IMR-90 (cell line): ENCODE data around the gene TENM4. TPM values are rescaled to one million over a fixed set of nuclear protein-coding genes. Genes with fewer than 3 reads are reported as not detected.
A peak's percentile ranks its signal among the peaks of the same experiment; 100 is the strongest.

Experiments
- ATAC-seq: fragments of 200-7000 bp; cut with Tn5 transposase; 2 replicates; pipeline ENCODE4 v1.9.1; 2020; ENCODE audit warnings: low read depth, mild to moderate bottlenecking, moderate library complexity
- BruUV-seq: library from RNA; stranded (reverse); fragments of 400-500 nt; replicated peaks from 2 replicates; lab custom pipeline; 2021; lab: Mats Ljungman, UMichigan
- CTCF ChIA-PET: fragments of 300-600 bp; formaldehyde crosslinking; extraction: SDS; loops from one replicate; lab custom pipeline; 2021; ENCODE audit warnings: antibody characterized with exemption; lab: Yijun Ruan, JAX
- POLR2A ChIA-PET: fragments of 300-600 bp; sonication (Branson Sonifier 250); formaldehyde crosslinking; loops from one replicate; lab custom pipeline; 2022; ENCODE audit warnings: antibody characterized with exemption; ENCODE audit not compliant: unreplicated experiment; lab: Charles Lee
- DNase-seq: peaks from one replicate; pipeline ENCODE4 v3.0.0; 2013
- H2AFZ ChIP-seq: replicated peaks from 2 replicates; pipeline ENCODE3; 2013; ENCODE audit warnings: low read length, mild to moderate bottlenecking; ENCODE audit not compliant: poor library complexity
- H2AK5ac ChIP-seq: 2 replicates; pipeline ENCODE4 v1.6.1; 2013; ENCODE audit warnings: low read depth, low read length, inconsistent platforms
- H2AK9ac ChIP-seq: replicated peaks from 2 replicates; pipeline ENCODE3; 2013; ENCODE audit warnings: mild to moderate bottlenecking, low read depth, low read length, moderate library complexity; ENCODE audit not compliant: poor library complexity
- H2BK120ac ChIP-seq: 2 replicates; pipeline ENCODE4 v1.6.1; 2013; ENCODE audit warnings: low read depth, low read length, inconsistent platforms
- H2BK15ac ChIP-seq: 3 replicates; pipeline ENCODE4 v1.6.1; 2013; ENCODE audit warnings: low read depth, low read length, inconsistent platforms
- H2BK20ac ChIP-seq: 2 replicates; pipeline ENCODE4 v1.6.1; 2013; ENCODE audit warnings: low read depth, mild to moderate bottlenecking, inconsistent platforms, low read length, moderate library complexity
- H2BK5ac ChIP-seq: 2 replicates; pipeline ENCODE4 v1.6.1; 2013; ENCODE audit warnings: mild to moderate bottlenecking, low read depth, low read length, inconsistent platforms; ENCODE audit not compliant: poor library complexity, severe bottlenecking
- H3K14ac ChIP-seq: replicated peaks from 2 replicates; pipeline ENCODE4 v1.6.1; 2013; ENCODE audit warnings: low read depth, low read length, inconsistent platforms
- H3K18ac ChIP-seq: 2 replicates; pipeline ENCODE4 v1.6.1; 2013; ENCODE audit warnings: low read depth, low read length, control low read depth
- H3K23ac ChIP-seq: 2 replicates; pipeline ENCODE4 v1.6.1; 2013; ENCODE audit warnings: low read depth, low read length, inconsistent platforms
- H3K27ac ChIP-seq: 2 replicates; pipeline ENCODE4 v1.5.1; 2013; ENCODE audit warnings: mild to moderate bottlenecking, control low read depth, low read length; ENCODE audit not compliant: insufficient read depth
- H3K27me3 ChIP-seq: 2 replicates; pipeline ENCODE4 v1.6.1; 2013; ENCODE audit warnings: low read length; ENCODE audit not compliant: control insufficient read depth, insufficient read depth
- H3K36me3 ChIP-seq: 2 replicates; pipeline ENCODE4 v1.6.1; 2013; ENCODE audit warnings: low read length, mixed read lengths; ENCODE audit not compliant: control insufficient read depth, insufficient read depth
- H3K4ac ChIP-seq: 2 replicates; pipeline ENCODE4 v1.6.1; 2013; ENCODE audit warnings: low read depth, low read length, inconsistent platforms
- H3K4me1 ChIP-seq: 2 replicates; pipeline ENCODE4 v1.6.1; 2013; ENCODE audit warnings: low read length, mixed read lengths; ENCODE audit not compliant: control insufficient read depth, insufficient read depth
- H3K4me2 ChIP-seq: 2 replicates; pipeline ENCODE4 v1.6.1; 2013; ENCODE audit warnings: low read depth, mild to moderate bottlenecking, control low read depth, low read length, moderate library complexity
- H3K4me3 ChIP-seq: 2 replicates; pipeline ENCODE4 v1.5.1; 2013; ENCODE audit warnings: low read depth, mild to moderate bottlenecking, control low read depth, low read length, moderate library complexity; ENCODE audit not compliant: insufficient read depth
- H3K56ac ChIP-seq: 2 replicates; pipeline ENCODE4 v1.6.1; 2013; ENCODE audit warnings: low read length, inconsistent platforms; ENCODE audit not compliant: insufficient read depth; ENCODE audit errors: extremely low read depth
- H3K79me1 ChIP-seq, 2 experiments: 2 replicates each; pipeline ENCODE4 v1.6.1; 2013; ENCODE audit warnings: low read length in 2 of 2, inconsistent platforms in 1 of 2, low read depth in 1 of 2
- H3K9ac ChIP-seq: 2 replicates; pipeline ENCODE4 v1.6.1; 2013; ENCODE audit warnings: low read depth, low read length, control low read depth
- H3K9me1 ChIP-seq: 2 replicates; pipeline ENCODE4 v1.6.1; 2013; ENCODE audit warnings: low read length, inconsistent platforms; ENCODE audit not compliant: insufficient read depth
- H3K9me3 ChIP-seq: 2 replicates; pipeline ENCODE4 v1.6.1; 2013; ENCODE audit warnings: low read length; ENCODE audit not compliant: control insufficient read depth, insufficient read depth
- H4K20me1 ChIP-seq: 2 replicates; pipeline ENCODE4 v1.6.1; 2013; ENCODE audit warnings: low read length, inconsistent platforms; ENCODE audit not compliant: insufficient read depth
- H4K5ac ChIP-seq: 2 replicates; pipeline ENCODE4 v1.6.1; 2013; ENCODE audit warnings: mild to moderate bottlenecking, low read depth, low read length, control low read depth
- H4K8ac ChIP-seq, 2 experiments: 2 replicates each; pipeline ENCODE4 v1.6.1; 2013; ENCODE audit warnings: low read depth in 2 of 2, low read length in 2 of 2, control low read depth in 1 of 2, inconsistent platforms in 1 of 2
- H4K91ac ChIP-seq: 2 replicates; pipeline ENCODE4 v1.6.1; 2013; ENCODE audit warnings: low read depth, low read length, inconsistent platforms; ENCODE audit not compliant: insufficient read depth
- BHLHE40 ChIP-seq: fragments of 150-350 bp; IDR thresholded peaks from 2 replicates; pipeline ENCODE4 v1.6.1; 2016; ENCODE audit warnings: mild to moderate bottlenecking, low read depth, low read length
- FOS ChIP-seq: fragments of 150-350 bp; IDR thresholded peaks from 2 replicates; pipeline ENCODE4 v1.6.1; 2016; ENCODE audit warnings: low read depth, low read length
- NFE2L2 ChIP-seq: fragments of 150-350 bp; IDR thresholded peaks from 2 replicates; pipeline ENCODE4 v1.6.1; 2016; ENCODE audit warnings: low read depth, mild to moderate bottlenecking, low read length
- POLR2A ChIP-seq: IDR thresholded peaks from 2 replicates; pipeline ENCODE4 v1.6.1; 2012; ENCODE audit warnings: mild to moderate bottlenecking, low read depth, low read length
- SMC3 ChIP-seq: fragments of 150-350 bp; IDR thresholded peaks from 2 replicates; pipeline ENCODE4 v1.6.1; 2016; ENCODE audit warnings: low read depth, mild to moderate bottlenecking, antibody characterized with exemption, low read length, moderate library complexity
- WGBS, 2 experiments: methylation state at CpG; one replicate each; pipeline versions ENCODE4 v1.1.5 to v1.1.7; 2013; ENCODE audit warnings: missing lambda C conversion rate in 2 of 2; ENCODE audit not compliant: insufficient read length in 1 of 2; ENCODE audit errors: extremely low coverage in 2 of 2; 5-methylcytosine and 5-hydroxymethylcytosine counted together
- dilution Hi-C: fragments of 300-500 bp; cut with HindIII; formaldehyde crosslinking; loops from one replicate; pipeline ENCODE4 v1.14.3; 2018; ENCODE audit warnings: low sequenced_read_pairs; ENCODE audit not compliant: unreplicated experiment
- in situ Hi-C: fragments of 300-500 bp; cut with MboI; formaldehyde crosslinking; loops from 3 replicates; pipeline ENCODE4 v1.14.3; 2019; ENCODE audit warnings: low sequenced_read_pairs, inconsistent platforms, mixed read lengths
- intact Hi-C: fragments of 100-400 bp; cut with micrococcal nuclease; formaldehyde crosslinking; loops from 2 replicates; pipeline ENCODE4 v1.10.0; 2022
- polyA plus RNA-seq, 3 experiments: library from polyadenylated mRNA; depleted of rRNA; stranded (reverse); fragments of >200 nt; gene quantifications; 2 replicates each; pipeline ENCODE4 v1.2.3, GENCODE V29; 2012; ENCODE audit warnings: low replicate concordance in 1 of 3
- total RNA-seq: library from RNA; depleted of rRNA; stranded (reverse); fragments of >200 nt; gene quantifications from 2 replicates; pipeline ENCODE4 v1.2.3, GENCODE V29; 2012

Gene TENM4
- total and polyA plus RNA-seq, 2 of the 4 experiments (the other 2 are of a cell fraction): 7.4 to 9.0 TPM

DNA sequence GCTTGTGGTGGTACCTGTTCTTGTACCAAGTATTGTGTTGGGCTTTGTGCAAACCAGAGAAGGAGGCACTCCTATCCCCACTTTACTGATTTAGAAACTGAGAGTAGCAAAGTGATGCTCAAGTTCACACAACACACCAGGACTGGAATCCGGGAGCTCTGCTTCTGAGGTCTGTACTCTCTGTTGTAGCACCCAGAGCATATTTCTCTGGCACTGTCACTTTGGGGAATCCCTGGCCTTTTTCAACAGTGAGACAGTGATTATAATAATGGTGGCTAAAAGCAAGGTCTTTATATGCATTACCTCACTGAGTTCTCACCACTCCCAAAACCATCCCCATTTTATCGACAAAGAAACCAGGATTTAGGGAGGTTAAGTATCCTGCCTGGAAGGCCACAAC is 362.4 kb downstream of the TENM4 start:
- H3K79me1 ChIP-seq: no peaks in the 10 kb centered on the region
- H3K27ac ChIP-seq: no peak overlapping the region
- no CpG with 5 or more reads among the region's 2 CpGs for WGBS, 2 experiments
- no peak overlapping the region; the same call in 1 of the 2 replicates for H3K14ac ChIP-seq
- H3K27me3 ChIP-seq: no peaks in the 10 kb centered on the region
- peak overlapping the region; percentile 25; the same call in 1 of the 2 replicates for H2BK120ac ChIP-seq
- peaks cover 12% of the 10 kb centered on the region for H3K4me1 ChIP-seq
- dilution Hi-C loops (no loop called here), in situ Hi-C loops (no loop called here), intact Hi-C loops (no loop called here)
- no peak overlapping the region for H2AFZ ChIP-seq
- DNase-seq (peak; percentile 47), ATAC-seq (no peak)
- H2AK9ac ChIP-seq: no peak overlapping the region
- no peaks in the 10 kb centered on the region for H4K20me1 ChIP-seq
- H4K91ac ChIP-seq: no peak overlapping the region
- H2BK20ac ChIP-seq: peak overlapping the region; percentile 6; the same call in 1 of the 2 replicates
- TF ChIP-seq BHLHE40 (no peak), POLR2A (no peak), NFE2L2 (no peak), SMC3 (no peak), FOS (no peak)
- H2AK5ac ChIP-seq: no peak overlapping the region
- H4K8ac ChIP-seq: peak overlapping the region in 1 of 2 experiments; percentile 34; a peak in 1 of 4 replicates
- no peak overlapping the region; the same call in 1 of the 2 replicates for H4K5ac ChIP-seq
- BruUV-seq: no TSS peak
- no peaks in the 10 kb centered on the region for H3K36me3 ChIP-seq
- no peak overlapping the region for H2BK15ac ChIP-seq
- no peak overlapping the region for H2BK5ac ChIP-seq
- H3K23ac ChIP-seq: peak overlapping the region; percentile 12; the same call in 1 of the 2 replicates
- peaks cover 6% of the 10 kb centered on the region for H3K9me1 ChIP-seq
- POLR2A ChIA-PET: no interaction called here
- CTCF ChIA-PET: interaction anchor here (0.9 to 2.0 kb wide), 2 partner anchors 16 to 433 kb away, joined by 3 to 4 read pairs; no protein-coding TSS in a partner anchor
- no peak overlapping the region for H3K56ac ChIP-seq
- no peak overlapping the region; the same call in 1 of the 2 replicates for H3K4ac ChIP-seq
- H3K18ac ChIP-seq: peak overlapping the region; percentile 28; the same call in 1 of the 2 replicates
- no peak overlapping the region for H3K4me2 ChIP-seq
- H3K4me3 ChIP-seq: no peak overlapping the region
- H3K9me3 ChIP-seq: no peaks in the 10 kb centered on the region
- H3K9ac ChIP-seq: no peak overlapping the region
